Upper lobe of left lung (tissue), 6 donors: ENCODE results near the gene DOK7. TPM values are rescaled to one million over a fixed set of nuclear protein-coding genes. Genes with fewer than 3 reads are reported as not detected.

Source experiments
- ATAC-seq, 2 donors: fragments of 200-7000 bp; cut with Tn5 transposase; one replicate each; pipeline ENCODE4 v1.9.1; 2022; ENCODE audit warnings: mild to moderate bottlenecking in 2 of 2, moderate library complexity in 2 of 2; ENCODE audit not compliant: low FRiP score in 2 of 2
- DNase-seq, 2 donors: peaks; one replicate each; pipeline ENCODE4 v3.0.0-alpha.2; 2019 to 2020
- H3K27ac ChIP-seq, 4 donors: fragments of 200-600 bp; sonication (generic); one replicate each; pipeline ENCODE4 v1.5.1; 2016 to 2019
- H3K27me3 ChIP-seq, 4 donors: fragments of 200-600 bp; sonication (generic); one replicate each; pipeline ENCODE4 v1.5.1; 2017 to 2019
- H3K36me3 ChIP-seq, 4 donors: fragments of 200-600 bp; sonication (generic); one replicate each; pipeline ENCODE4 v1.5.1; 2016 to 2019
- H3K4me1 ChIP-seq, 4 donors: fragments of 200-600 bp; sonication (generic); one replicate each; pipeline ENCODE4 v1.5.1; 2018 to 2019
- H3K4me3 ChIP-seq, 4 donors: fragments of 200-600 bp; sonication (generic); one replicate each; pipeline ENCODE4 v1.5.1; 2017 to 2019; ENCODE audit warnings: mild to moderate bottlenecking in 2 of 4, moderate library complexity in 1 of 4
- H3K9me3 ChIP-seq, 4 donors: fragments of 200-600 bp; sonication (generic); one replicate each; pipeline ENCODE4 v1.5.1; 2018 to 2019
- CTCF ChIP-seq, 6 experiments: fragments of 450-650 bp in 4 of 6; fragments of 200-600 bp in 2 of 6; sonication (generic) in 2 of 6; IDR thresholded peaks; one replicate each; pipeline ENCODE4 v1.5.1; 2016 to 2019; ENCODE audit warnings: antibody characterized with exemption in 6 of 6
- EP300 ChIP-seq, 4 donors: sonication (generic); formaldehyde crosslinking; IDR thresholded peaks; one replicate each; pipeline ENCODE4 v1.5.1; 2017; ENCODE audit warnings: antibody characterized with exemption in 4 of 4, control low read depth in 2 of 4
- POLR2A ChIP-seq, 4 donors: fragments of 450-650 bp; IDR thresholded peaks; one replicate each; pipeline ENCODE4 v1.5.1; 2016 to 2017; ENCODE audit warnings: antibody characterized with exemption in 4 of 4, mild to moderate bottlenecking in 2 of 4
- POLR2AphosphoS5 ChIP-seq, 2 donors: sonication (generic); formaldehyde crosslinking; IDR thresholded peaks; one replicate each; pipeline ENCODE4 v1.5.1; 2017; ENCODE audit warnings: antibody characterized with exemption in 2 of 2
- WGBS, 2 donors: methylation state at CpG; one replicate each; pipeline ENCODE4 v1.1.5; 2017 to 2018; 5-methylcytosine and 5-hydroxymethylcytosine counted together
- total RNA-seq, 6 donors: library from RNA; depleted of rRNA in 4 of 6; stranded (reverse); fragments of >200 nt in 4 of 6; gene quantifications; one replicate each; pipeline versions ENCODE4 v1.1.0 to v1.2.1, GENCODE V29; 2016 to 2021
- donor health status: DM: no; HTN: no; CAD: no; lungs with moderate emphysema.
- donor health status: DM: no; HTN: yes; CAD: no; lungs with severe emphysema.

Gene DOK7
- total RNA-seq, 6 donors from 2014 or later, result 2.1 to 16.0 (median 4.0) TPM

GRCh38 chr4:3524920-3525319 lies 61.8 kb downstream of the DOK7 start:
- whole genome bisulfite sequencing, 2 donors, result 83 to 88% methylated on average over 16 to 19 of the region's 19 CpGs
- ATAC-seq (no peak), DNase-seq (peak in 1 of 2 donors; percentile 16)
- peaks cover 10 to 84% (median 65%) of the 10 kb centered on the region in 4 donors for H3K36me3 ChIP-seq
- H3K4me3 ChIP-seq, result no peak overlapping the region
- no peaks in the 10 kb centered on the region for H3K27me3 ChIP-seq
- peaks cover 4 to 23% (median 10%) of the 10 kb centered on the region in 4 donors for H3K4me1 ChIP-seq
- H3K9me3 ChIP-seq, result no peaks in the 10 kb centered on the region
- H3K27ac ChIP-seq, result no peak overlapping the region
- no peak for TF ChIP-seq CTCF (IDR thresholded peaks at IDR 0.05)
- no peak for TF ChIP-seq POLR2A (IDR thresholded peaks at IDR 0.05)
- no peak for TF ChIP-seq EP300 (IDR thresholded peaks at IDR 0.05)
- no peak for TF ChIP-seq POLR2AphosphoS5 (IDR thresholded peaks at IDR 0.05)

DNA sequence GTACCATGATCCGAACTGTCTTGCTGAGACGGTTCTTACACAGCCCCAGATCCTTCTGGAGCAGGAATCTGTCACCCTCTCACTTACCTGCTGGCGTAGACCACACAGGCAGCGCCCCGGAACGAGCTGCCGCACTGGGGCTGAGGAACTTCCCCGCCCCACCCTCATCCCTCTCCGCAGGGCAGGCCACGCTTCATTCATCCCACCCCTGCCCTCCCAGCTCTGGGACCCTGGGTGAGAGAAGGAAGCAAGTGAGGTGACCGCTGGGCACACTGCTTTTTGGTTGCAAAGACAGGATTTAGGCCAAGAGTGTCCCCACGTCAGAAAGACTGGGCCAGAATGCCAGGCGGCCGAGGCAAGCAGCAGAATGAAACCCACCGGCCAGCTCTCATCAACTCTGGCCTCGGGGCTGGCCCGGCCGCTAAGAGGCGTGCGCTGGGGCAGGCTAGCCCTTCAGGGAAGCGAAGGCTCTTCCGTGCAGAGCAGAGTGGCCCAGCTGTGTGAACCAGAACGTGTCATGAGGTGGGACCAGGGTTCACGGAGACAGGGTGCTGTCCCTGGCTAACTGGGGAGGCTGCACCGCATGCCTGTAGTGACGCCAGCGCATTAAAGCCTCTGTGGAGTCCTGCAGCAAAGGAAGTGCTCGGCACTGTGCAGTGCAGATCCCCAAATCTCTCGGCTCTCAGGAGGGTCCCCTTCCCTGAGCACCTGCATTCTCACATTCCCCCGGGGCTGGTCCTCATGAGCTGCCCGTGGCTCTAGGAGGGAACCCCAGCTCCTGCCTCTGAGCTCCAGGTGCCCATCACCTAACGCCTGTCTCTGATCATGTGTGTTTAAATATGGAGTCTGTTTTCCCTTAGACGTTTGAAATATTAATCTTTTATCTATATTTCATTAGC lies 62.7 kb downstream of the DOK7 start:
- no peaks in the 10 kb centered on the region for H3K27me3 ChIP-seq

DNA sequence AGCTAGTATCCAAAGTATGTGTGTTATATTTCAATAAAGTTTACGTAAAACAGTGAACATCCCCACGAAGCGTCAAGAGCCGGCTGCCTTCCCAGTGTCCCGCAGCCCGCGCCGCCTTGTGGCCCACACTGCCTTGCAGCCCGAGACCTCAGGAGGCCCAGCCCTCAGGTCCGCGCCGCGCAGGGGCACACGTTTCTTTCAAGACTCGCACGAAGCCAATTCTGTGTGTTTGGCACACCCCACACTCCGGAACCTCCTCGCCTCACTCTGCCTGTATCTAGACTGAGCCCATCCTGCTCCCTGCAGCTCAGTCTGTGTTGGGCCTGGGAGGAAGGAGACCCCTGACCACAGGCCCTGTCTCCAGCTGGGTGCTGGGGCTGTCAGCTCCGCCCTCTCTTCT lies 63.4 kb downstream of the DOK7 start:
- H3K4me1 ChIP-seq, result peaks cover 19 to 39% (median 26%) of the 10 kb centered on the region in 4 donors
- H3K4me3 ChIP-seq, result no peak overlapping the region
- DNase-seq, result peak; percentile 19 to 79
- peaks cover 8 to 69% (median 50%) of the 10 kb centered on the region in 4 donors for H3K36me3 ChIP-seq
- no peak for ATAC-seq
- TF ChIP-seq CTCF (IDR thresholded peaks at IDR 0.05), result no peak
- no peak for TF ChIP-seq EP300 (IDR thresholded peaks at IDR 0.05)
- no peak for TF ChIP-seq POLR2A (IDR thresholded peaks at IDR 0.05)
- no peak for TF ChIP-seq POLR2AphosphoS5 (IDR thresholded peaks at IDR 0.05)
- 93 to 96% methylated on average over 19 of the region's 19 CpGs for WGBS, 2 donors
- H3K27me3 ChIP-seq, result no peaks in the 10 kb centered on the region
- H3K9me3 ChIP-seq, result no peaks in the 10 kb centered on the region
- H3K27ac ChIP-seq, result no peak overlapping the region

More for the DNA sequence above, 62.7 kb downstream of the DOK7 start:
- TF ChIP-seq CTCF (IDR thresholded peaks at IDR 0.05), result no peak
- TF ChIP-seq POLR2AphosphoS5 (IDR thresholded peaks at IDR 0.05), result no peak
- no peak for TF ChIP-seq EP300 (IDR thresholded peaks at IDR 0.05)
- no peak for TF ChIP-seq POLR2A (IDR thresholded peaks at IDR 0.05)
- ATAC-seq, result no peak
- 84 to 93% methylated on average over 19 to 33 of the region's 33 CpGs for WGBS, 2 donors
- H3K27ac ChIP-seq, result no peak overlapping the region
- peaks cover 12 to 32% (median 19%) of the 10 kb centered on the region in 4 donors for H3K4me1 ChIP-seq
- no peaks in the 10 kb centered on the region for H3K9me3 ChIP-seq
- no peak overlapping the region for H3K4me3 ChIP-seq
- DNase-seq, result peak; percentile 16 to 62
- H3K36me3 ChIP-seq, result peaks cover 8 to 76% (median 57%) of the 10 kb centered on the region in 4 donors

DNA sequence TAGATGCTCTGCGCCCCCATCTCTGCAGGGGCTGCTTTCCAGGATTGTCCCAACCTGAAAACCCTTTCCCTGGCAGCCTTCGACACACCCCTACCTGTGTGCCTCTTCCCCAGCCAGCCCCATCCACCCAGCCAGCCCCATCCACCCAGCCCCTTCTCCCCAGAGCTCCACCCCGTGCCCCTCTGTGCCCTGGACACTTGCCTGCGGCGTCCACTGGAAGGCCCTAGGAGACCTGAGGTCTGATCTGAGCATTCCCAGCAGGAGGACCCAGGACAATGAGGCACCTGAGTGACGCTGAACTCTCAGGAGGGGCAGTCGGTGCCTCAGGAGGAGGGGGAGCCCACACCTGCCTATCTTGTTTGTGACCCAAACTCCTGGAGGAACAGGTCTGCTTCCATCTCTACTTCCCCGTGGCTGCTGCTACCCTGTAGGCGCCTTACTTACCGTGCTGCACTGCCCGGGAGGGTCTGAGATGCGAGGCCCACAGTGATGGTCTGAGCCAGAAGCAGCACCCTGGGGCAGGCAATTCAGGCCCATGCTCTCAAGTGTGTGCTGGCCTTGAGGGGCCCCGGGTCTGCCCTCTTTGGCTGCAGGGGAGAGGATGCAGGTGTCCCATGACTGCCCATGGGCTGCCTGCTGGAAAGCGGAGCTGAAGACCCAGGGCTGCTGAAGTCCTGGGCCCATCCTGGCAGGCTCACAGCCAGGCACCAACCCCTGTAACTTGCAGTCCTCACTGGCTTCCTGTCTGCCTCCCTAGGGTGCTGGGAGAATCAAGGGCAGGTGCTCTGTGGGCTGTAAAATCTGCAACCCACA lies 64.2 kb downstream of the DOK7 start:
- DNase-seq, result peak in 1 of 2 donors; percentile 18
- 90 to 96% methylated on average over 5 to 14 of the region's 14 CpGs for WGBS, 2 donors
- H3K27me3 ChIP-seq, result no peaks in the 10 kb centered on the region
- peaks cover 8 to 61% (median 42%) of the 10 kb centered on the region in 4 donors for H3K36me3 ChIP-seq
- no peak overlapping the region for H3K4me3 ChIP-seq
- no peak for ATAC-seq
- TF ChIP-seq EP300 (IDR thresholded peaks at IDR 0.05), result no peak
- TF ChIP-seq POLR2AphosphoS5 (IDR thresholded peaks at IDR 0.05), result no peak
- TF ChIP-seq CTCF (IDR thresholded peaks at IDR 0.05), result no peak
- TF ChIP-seq POLR2A (IDR thresholded peaks at IDR 0.05), result no peak
- H3K9me3 ChIP-seq, result no peaks in the 10 kb centered on the region
- no peak overlapping the region for H3K27ac ChIP-seq
- H3K4me1 ChIP-seq, result peaks cover 21 to 42% (median 29%) of the 10 kb centered on the region in 4 donors
